ENCODE data around the gene CA7. TPM values are rescaled to one million over a fixed set of nuclear protein-coding genes. Genes with fewer than 3 reads are reported as not detected.
"Not testable (repeated sequence)": the region's sequence is repeated elsewhere in the genome, so short reads cannot be mapped to it uniquely, and the experiment has no call there.

The CA7 gene
- total and polyA plus RNA-seq, 4 donors: 0.30 to 0.86 (median 0.49) TPM

- H3K27me3 ChIP-seq (ENCODE audit: control insufficient read depth, insufficient read depth, low read length): no peaks in the 10 kb centered on the region
- WGBS (ENCODE audit: insufficient coverage): 100% methylated on average over 1 of the region's 1 CpG
- DNase-seq (ENCODE audit: low read depth in 4 of 6, low spot score in 6 of 6): no peak
- no peak overlapping the region for H3K4me3 ChIP-seq (ENCODE audit: low read depth, low read length)
- H3K36me3 ChIP-seq (ENCODE audit: control insufficient read depth, insufficient read depth, low read length): no peaks in the 10 kb centered on the region
- no peaks in the 10 kb centered on the region for H3K9me3 ChIP-seq (ENCODE audit: control insufficient read depth, insufficient read depth, low read length)
- peaks cover 12% of the 10 kb centered on the region for H3K4me1 ChIP-seq (ENCODE audit: control insufficient read depth, insufficient read depth, low read length)
- H3K27ac ChIP-seq (ENCODE audit: low read depth, low read length): no peak overlapping the region
Measured at GRCh38 chr16:66869424-66869823, 25.2 kb downstream of the CA7 start.

DNA sequence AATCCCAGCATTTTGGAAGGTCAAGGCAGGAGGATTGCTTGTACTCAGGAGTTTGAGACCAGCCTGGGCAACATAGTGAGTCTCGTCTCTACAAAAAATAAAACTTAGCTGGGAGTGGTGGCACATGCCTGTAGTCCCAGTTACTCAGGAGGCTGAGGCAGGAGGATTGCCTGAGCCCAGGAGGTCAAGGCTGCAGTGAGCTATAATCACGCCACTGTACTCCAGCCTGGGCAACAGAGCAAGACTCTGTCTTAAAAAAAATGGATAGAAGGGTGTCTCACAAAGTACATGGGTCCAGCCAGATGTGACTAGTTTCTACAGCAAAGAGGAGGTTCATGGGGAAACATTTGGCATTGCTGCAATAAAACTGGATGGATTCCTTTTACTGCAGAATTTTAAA is 27.1 kb downstream of the CA7 start:
- H3K4me3 ChIP-seq (ENCODE audit: low read depth, low read length); DNase-seq (ENCODE audit: low read depth in 4 of 6, low spot score in 6 of 6); H3K36me3 ChIP-seq (ENCODE audit: control insufficient read depth, insufficient read depth, low read length); H3K27ac ChIP-seq (ENCODE audit: low read depth, low read length); H3K27me3 ChIP-seq (ENCODE audit: control insufficient read depth, insufficient read depth, low read length); H3K9me3 ChIP-seq (ENCODE audit: control insufficient read depth, insufficient read depth, low read length): not testable (repeated sequence)
- WGBS (ENCODE audit: insufficient coverage): 94% methylated on average over 2 of the region's 2 CpGs
- peaks cover 12% of the 10 kb centered on the region for H3K4me1 ChIP-seq (ENCODE audit: control insufficient read depth, insufficient read depth, low read length)

- H3K4me3 ChIP-seq (ENCODE audit: low read depth, low read length): no peak overlapping the region
- 70% methylated on average over 2 of the region's 3 CpGs for WGBS (ENCODE audit: insufficient coverage)
- H3K27ac ChIP-seq (ENCODE audit: low read depth, low read length): no peak overlapping the region
- H3K9me3 ChIP-seq (ENCODE audit: control insufficient read depth, insufficient read depth, low read length): no peaks in the 10 kb centered on the region
- H3K27me3 ChIP-seq (ENCODE audit: control insufficient read depth, insufficient read depth, low read length): no peaks in the 10 kb centered on the region
- no peak for DNase-seq (ENCODE audit: low read depth in 4 of 6, low spot score in 6 of 6)
- peaks cover 12% of the 10 kb centered on the region for H3K4me1 ChIP-seq (ENCODE audit: control insufficient read depth, insufficient read depth, low read length)
- H3K36me3 ChIP-seq (ENCODE audit: control insufficient read depth, insufficient read depth, low read length): no peaks in the 10 kb centered on the region
Measured at GRCh38 chr16:66871840-66872239, 27.6 kb downstream of the CA7 start.

GRCh38 chr16:66872559-66872942 is 28.3 kb downstream of the CA7 start:
- Histone ChIP-seq H3K27ac (ENCODE audit: low read depth, low read length) (no peak overlapping the region), H3K4me3 (ENCODE audit: low read depth, low read length) (peak overlapping the region; percentile 45), H3K9me3 (ENCODE audit: control insufficient read depth, insufficient read depth, low read length) (no peaks in the 10 kb centered on the region), H3K4me1 (ENCODE audit: control insufficient read depth, insufficient read depth, low read length) (peaks cover 12% of the 10 kb centered on the region), H3K27me3 (ENCODE audit: control insufficient read depth, insufficient read depth, low read length) (no peaks in the 10 kb centered on the region), H3K36me3 (ENCODE audit: control insufficient read depth, insufficient read depth, low read length) (no peaks in the 10 kb centered on the region)
- DNase-seq (ENCODE audit: low read depth in 4 of 6, low spot score in 6 of 6): no peak
- 50% methylated on average over 2 of the region's 4 CpGs for WGBS (ENCODE audit: insufficient coverage)

DNA sequence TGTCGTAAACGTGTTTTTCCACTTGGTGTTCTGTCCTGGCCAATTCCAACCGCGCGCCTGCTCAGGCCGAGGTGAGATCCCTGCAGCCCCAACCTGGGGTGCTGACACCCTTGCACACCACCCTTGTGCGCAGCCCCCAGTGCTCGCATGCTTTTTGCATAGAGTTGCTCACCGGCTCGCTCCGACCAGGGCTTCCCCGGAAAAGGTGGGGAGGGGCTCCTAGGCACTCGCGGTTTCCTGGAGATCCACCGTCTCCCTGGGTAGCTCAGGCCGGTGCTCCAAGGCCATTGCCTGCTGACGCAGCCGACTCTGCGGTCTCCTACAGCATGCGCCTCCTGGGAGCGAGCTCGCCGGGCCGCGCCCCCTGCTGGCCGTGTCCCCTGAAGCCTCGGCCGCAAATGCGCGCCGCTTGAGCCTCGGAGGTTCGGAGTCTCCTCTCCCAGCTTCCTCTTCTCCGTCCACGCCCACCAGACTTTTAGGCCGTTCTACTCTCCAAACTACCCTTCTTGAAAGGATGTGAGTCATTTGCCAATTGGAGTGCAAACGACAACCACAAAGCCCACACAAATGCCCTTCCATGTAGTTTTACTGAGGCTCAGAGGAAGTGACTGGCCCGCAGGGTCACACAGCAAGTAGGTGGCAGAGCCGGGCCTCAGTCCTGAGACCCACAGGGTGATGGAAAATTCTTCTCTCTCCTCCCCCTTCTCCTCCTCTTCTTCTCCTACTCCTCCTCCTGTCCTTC is 28.9 kb downstream of the CA7 start:
- peak in 4 of 6 donors; percentile 43 to 91 (median 76) for DNase-seq (ENCODE audit: low read depth in 4 of 6, low spot score in 6 of 6)
- Histone ChIP-seq H3K36me3 (ENCODE audit: control insufficient read depth, insufficient read depth, low read length) (no peaks in the 10 kb centered on the region), H3K4me3 (ENCODE audit: low read depth, low read length) (peak overlapping the region; percentile 45), H3K27me3 (ENCODE audit: control insufficient read depth, insufficient read depth, low read length) (no peaks in the 10 kb centered on the region), H3K4me1 (ENCODE audit: control insufficient read depth, insufficient read depth, low read length) (peaks cover 9% of the 10 kb centered on the region), H3K27ac (ENCODE audit: low read depth, low read length) (no peak overlapping the region), H3K9me3 (ENCODE audit: control insufficient read depth, insufficient read depth, low read length) (no peaks in the 10 kb centered on the region)
- WGBS (ENCODE audit: insufficient coverage): 3% methylated on average over 30 of the region's 39 CpGs

GRCh38 chr16:66873685-66874055 is 29.5 kb downstream of the CA7 start:
- Histone ChIP-seq H3K36me3 (ENCODE audit: control insufficient read depth, insufficient read depth, low read length) (no peaks in the 10 kb centered on the region), H3K9me3 (ENCODE audit: control insufficient read depth, insufficient read depth, low read length) (no peaks in the 10 kb centered on the region), H3K27ac (ENCODE audit: low read depth, low read length) (no peak overlapping the region), H3K4me3 (ENCODE audit: low read depth, low read length) (no peak overlapping the region), H3K4me1 (ENCODE audit: control insufficient read depth, insufficient read depth, low read length) (peaks cover 9% of the 10 kb centered on the region), H3K27me3 (ENCODE audit: control insufficient read depth, insufficient read depth, low read length) (no peaks in the 10 kb centered on the region)
- DNase-seq (ENCODE audit: low read depth in 4 of 6, low spot score in 6 of 6): no peak

- H3K27ac ChIP-seq (ENCODE audit: low read depth, low read length): no peak overlapping the region
Measured at GRCh38 chr16:66874079-66874775, 30.0 kb downstream of the CA7 start.

GRCh38 chr16:66878067-66878466 is 33.9 kb downstream of the CA7 start:
- Histone ChIP-seq H3K36me3 (ENCODE audit: control insufficient read depth, insufficient read depth, low read length) (no peaks in the 10 kb centered on the region), H3K27ac (ENCODE audit: low read depth, low read length) (no peak overlapping the region), H3K27me3 (ENCODE audit: control insufficient read depth, insufficient read depth, low read length) (no peaks in the 10 kb centered on the region), H3K4me3 (ENCODE audit: low read depth, low read length) (no peak overlapping the region), H3K4me1 (ENCODE audit: control insufficient read depth, insufficient read depth, low read length) (peaks cover 17% of the 10 kb centered on the region), H3K9me3 (ENCODE audit: control insufficient read depth, insufficient read depth, low read length) (no peaks in the 10 kb centered on the region)
- DNase-seq (ENCODE audit: low read depth in 4 of 6, low spot score in 6 of 6): no peak
- 90% methylated on average over 1 of the region's 5 CpGs for WGBS (ENCODE audit: insufficient coverage)

More at GRCh38 chr16:66874079-66874775, 30.0 kb downstream of the CA7 start:
- Histone ChIP-seq H3K4me1 (ENCODE audit: control insufficient read depth, insufficient read depth, low read length) (peaks cover 9% of the 10 kb centered on the region), H3K9me3 (ENCODE audit: control insufficient read depth, insufficient read depth, low read length) (no peaks in the 10 kb centered on the region), H3K4me3 (ENCODE audit: low read depth, low read length) (no peak overlapping the region), H3K27me3 (ENCODE audit: control insufficient read depth, insufficient read depth, low read length) (no peaks in the 10 kb centered on the region), H3K36me3 (ENCODE audit: control insufficient read depth, insufficient read depth, low read length) (no peaks in the 10 kb centered on the region)
- no CpG with 5 or more reads among the region's 1 CpG for WGBS (ENCODE audit: insufficient coverage)
- no peak for DNase-seq (ENCODE audit: low read depth in 4 of 6, low spot score in 6 of 6)

GRCh38 chr16:66880288-66881013 is 36.2 kb downstream of the CA7 start, which contains the start of gene PDP2:
Gene PDP2, plus strand, starts transcription at chr16:66880515. Its CDS starts 3,770 bp downstream, at chr16:66884285.
- Histone ChIP-seq H3K36me3 (ENCODE audit: control insufficient read depth, insufficient read depth, low read length) (peaks cover 11% of the 10 kb centered on the region), H3K27ac (ENCODE audit: low read depth, low read length) (no peak within 1 kb of the TSS), H3K27me3 (ENCODE audit: control insufficient read depth, insufficient read depth, low read length) (no peaks in the 10 kb centered on the region), H3K9me3 (ENCODE audit: control insufficient read depth, insufficient read depth, low read length) (no peaks in the 10 kb centered on the region), H3K4me3 (ENCODE audit: low read depth, low read length) (peak within 1 kb of the TSS; percentile 90), H3K4me1 (ENCODE audit: control insufficient read depth, insufficient read depth, low read length) (peaks cover 13% of the 10 kb centered on the region)
- 0% methylated on average over 58 of the region's 58 CpGs for WGBS (ENCODE audit: insufficient coverage)
- DNase-seq (ENCODE audit: low read depth in 4 of 6, low spot score in 6 of 6): peak; percentile 90 to 99 (median 94)

Data from spinal cord (tissue), 10 donors.